ENCODE results near the gene ERN2. TPM values are rescaled to one million over a fixed set of nuclear protein-coding genes. Genes with fewer than 3 reads are reported as not detected.

The ERN2 gene
- total RNA-seq, 2 experiments from 2014 or later = not detected

DNA sequence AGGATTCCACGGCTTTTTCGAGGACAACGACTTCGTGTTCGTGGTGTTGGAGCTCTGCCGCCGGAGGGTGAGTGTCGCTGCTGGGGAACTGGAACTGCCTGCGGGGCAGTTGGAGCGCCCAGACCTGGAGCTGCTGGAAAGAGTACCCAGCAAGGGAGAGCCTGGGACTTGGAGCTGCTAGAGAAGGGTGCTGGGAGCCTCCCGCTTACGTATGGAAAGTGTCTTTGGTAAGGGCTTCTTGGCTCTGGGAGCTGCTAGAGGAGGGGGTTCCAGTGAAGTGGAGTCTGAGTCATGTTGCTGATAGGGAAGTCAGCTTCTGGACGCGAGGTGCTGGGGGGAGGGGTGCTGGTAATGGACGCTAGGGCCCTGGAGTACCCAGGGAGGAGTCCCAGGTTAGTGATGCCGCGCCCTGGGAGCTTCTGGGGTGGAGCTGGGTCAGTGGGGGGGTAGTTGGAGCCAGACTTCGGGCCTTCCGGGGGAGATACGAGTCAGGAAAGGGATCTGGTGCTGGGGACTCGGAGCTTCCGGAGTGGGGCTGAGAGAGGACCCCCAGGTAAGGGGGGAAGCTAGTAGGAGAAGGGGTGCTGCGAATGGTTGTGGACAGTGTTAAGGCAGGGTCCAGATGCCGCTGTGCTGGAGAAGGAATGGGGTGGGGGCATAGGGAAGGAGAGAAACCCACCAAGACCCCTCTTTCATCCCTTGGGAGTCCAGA is 33.6 kb downstream of the ERN2 start:
- Mint-ChIP-seq H3K4me1 (ENCODE audit: low read depth) (peaks cover 12% of the 10 kb centered on the region), H3K27me3 (no peaks in the 10 kb centered on the region), H3K36me3 (ENCODE audit: low read depth) (peaks cover 44% of the 10 kb centered on the region), H3K9me3 (no peaks in the 10 kb centered on the region), H3K27ac (peak overlapping the region; percentile 57), H3K4me3 (peak overlapping the region; percentile 93)
- TF ChIP-seq, protein P1, sequence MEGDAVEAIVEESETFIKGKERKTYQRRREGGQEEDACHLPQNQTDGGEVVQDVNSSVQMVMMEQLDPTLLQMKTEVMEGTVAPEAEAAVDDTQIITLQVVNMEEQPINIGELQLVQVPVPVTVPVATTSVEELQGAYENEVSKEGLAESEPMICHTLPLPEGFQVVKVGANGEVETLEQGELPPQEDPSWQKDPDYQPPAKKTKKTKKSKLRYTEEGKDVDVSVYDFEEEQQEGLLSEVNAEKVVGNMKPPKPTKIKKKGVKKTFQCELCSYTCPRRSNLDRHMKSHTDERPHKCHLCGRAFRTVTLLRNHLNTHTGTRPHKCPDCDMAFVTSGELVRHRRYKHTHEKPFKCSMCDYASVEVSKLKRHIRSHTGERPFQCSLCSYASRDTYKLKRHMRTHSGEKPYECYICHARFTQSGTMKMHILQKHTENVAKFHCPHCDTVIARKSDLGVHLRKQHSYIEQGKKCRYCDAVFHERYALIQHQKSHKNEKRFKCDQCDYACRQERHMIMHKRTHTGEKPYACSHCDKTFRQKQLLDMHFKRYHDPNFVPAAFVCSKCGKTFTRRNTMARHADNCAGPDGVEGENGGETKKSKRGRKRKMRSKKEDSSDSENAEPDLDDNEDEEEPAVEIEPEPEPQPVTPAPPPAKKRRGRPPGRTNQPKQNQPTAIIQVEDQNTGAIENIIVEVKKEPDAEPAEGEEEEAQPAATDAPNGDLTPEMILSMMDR (IDR thresholded peaks at IDR 0.05) = no peak
- intact Hi-C loops (cut with micrococcal nuclease) = no loop called here
- DNase-seq (peak; percentile 46), ATAC-seq (no peak)
- POLR2A ChIA-PET = interaction anchor here (0.6 to 4.1 kb wide), 7 partner anchors 10 to 704 kb away, joined by 3 to 19 read pairs (median 5); partner anchors contain the start of genes DCTN5, NDUFAB1 and PALB2
- CTCF ChIA-PET = interaction anchor here (0.8 to 1.2 kb wide), 3 partner anchors 10 to 802 kb away, joined by 3 to 6 read pairs (median 3); partner anchors contain the start of gene NDUFAB1

DNA sequence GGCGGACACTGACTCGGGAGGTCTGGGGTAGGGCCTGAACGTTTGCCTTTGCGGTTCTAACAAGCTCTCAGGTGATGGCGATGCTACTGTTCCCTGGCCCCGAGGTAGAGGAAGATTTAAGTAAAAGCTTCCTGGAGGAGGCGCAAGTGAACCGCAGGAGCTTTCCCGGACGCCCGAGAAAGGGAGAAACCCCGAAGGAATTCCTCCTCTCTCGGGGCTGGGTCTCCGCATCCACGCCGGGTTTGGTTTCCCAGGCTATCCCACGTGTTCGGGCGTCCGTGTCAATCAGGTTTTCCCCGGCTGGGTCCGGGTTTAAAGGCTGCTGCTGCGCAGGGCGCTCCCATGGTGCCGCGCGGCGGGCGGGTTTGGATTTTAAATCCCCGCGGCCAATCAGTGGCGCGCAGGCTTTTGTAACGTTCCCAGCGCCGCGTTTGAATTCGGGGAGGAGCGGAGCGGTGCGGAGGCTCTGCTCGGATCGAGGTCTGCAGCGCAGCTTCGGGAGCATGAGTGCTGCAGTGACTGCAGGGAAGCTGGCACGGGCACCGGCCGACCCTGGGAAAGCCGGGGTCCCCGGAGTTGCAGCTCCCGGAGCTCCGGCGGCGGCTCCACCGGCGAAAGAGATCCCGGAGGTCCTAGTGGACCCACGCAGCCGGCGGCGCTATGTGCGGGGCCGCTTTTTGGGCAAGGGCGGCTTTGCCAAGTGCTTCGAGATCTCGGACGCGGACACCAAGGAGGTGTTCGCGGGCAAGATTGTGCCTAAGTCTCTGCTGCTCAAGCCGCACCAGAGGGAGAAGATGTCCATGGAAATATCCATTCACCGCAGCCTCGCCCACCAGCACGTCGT is 34.4 kb downstream of the ERN2 start, which contains the start of gene PLK1:
PLK1 (plus strand) TSS at position 460 of the 844 bp plus-strand sequence; CDS start at position 504, 44 bp downstream.
- Mint-ChIP-seq H3K4me1 (ENCODE audit: low read depth) (peaks cover 12% of the 10 kb centered on the region), H3K27me3 (no peaks in the 10 kb centered on the region), H3K27ac (peak within 1 kb of the TSS; percentile 63), H3K9me3 (no peaks in the 10 kb centered on the region), H3K36me3 (ENCODE audit: low read depth) (peaks cover 40% of the 10 kb centered on the region), H3K4me3 (peak within 1 kb of the TSS; percentile 93)
- CTCF ChIA-PET = interaction anchor here (0.8 to 1.6 kb wide), 3 partner anchors 82 to 803 kb away, joined by 3 to 6 read pairs (median 5); partner anchors contain the start of gene NDUFAB1
- ATAC-seq (peak; percentile 98), DNase-seq (peak; percentile 92)
- intact Hi-C loops (cut with micrococcal nuclease) = no loop called here
- POLR2A ChIA-PET = interaction anchor here (0.6 to 4.1 kb wide), 9 partner anchors 9 to 525 kb away, joined by 3 to 19 read pairs (median 4); partner anchors contain the start of genes DCTN5, NDUFAB1 and PALB2
- TF ChIP-seq, protein P1 (IDR thresholded peaks at IDR 0.05) = no peak

DNA sequence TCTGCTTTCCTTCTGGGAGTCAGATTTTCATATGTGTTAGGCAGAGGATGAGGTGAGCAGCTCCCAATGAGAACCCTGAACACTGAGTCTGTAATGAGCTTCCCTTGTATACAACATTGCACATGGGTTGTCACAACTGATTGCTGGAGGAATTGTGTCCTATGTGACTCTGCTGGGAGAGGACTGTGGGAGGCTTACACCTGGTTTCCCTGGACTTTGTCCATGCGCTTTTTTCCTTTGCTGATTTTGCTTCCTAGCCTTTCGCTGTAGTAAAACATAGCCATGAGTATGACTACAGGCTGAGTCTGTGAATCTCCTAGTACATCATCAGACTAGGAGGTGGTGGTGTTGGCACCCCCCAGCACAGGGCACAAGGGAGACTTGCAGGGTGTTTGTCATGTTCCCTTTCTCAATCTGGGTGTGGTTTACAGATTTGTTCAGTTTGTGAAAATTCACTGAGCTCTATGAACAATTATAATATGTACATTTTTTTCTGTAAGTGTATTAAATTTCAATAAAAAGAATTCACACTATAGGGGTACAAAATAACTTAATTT is 36.0 kb downstream of the ERN2 start:
- peaks cover 35% of the 10 kb centered on the region for H3K36me3 Mint-ChIP-seq (ENCODE audit: low read depth)
- H3K9me3 Mint-ChIP-seq = no peaks in the 10 kb centered on the region
- no peak overlapping the region for H3K4me3 Mint-ChIP-seq
- no peak for ATAC-seq
- no peaks in the 10 kb centered on the region for H3K27me3 Mint-ChIP-seq
- no peak for DNase-seq
- TF ChIP-seq, protein P1 (IDR thresholded peaks at IDR 0.05) = no peak
- CTCF ChIA-PET = interaction anchor here (1.4 to 1.7 kb wide), 3 partner anchors 33 to 81 kb away, joined by 4 to 5 read pairs (median 5); partner anchors contain the start of gene NDUFAB1
- POLR2A ChIA-PET = interaction anchor here (0.9 to 3.7 kb wide), 3 partner anchors 7 to 119 kb away, joined by 3 to 19 read pairs (median 4); no protein-coding TSS in a partner anchor
- H3K4me1 Mint-ChIP-seq (ENCODE audit: low read depth) = peaks cover 12% of the 10 kb centered on the region
- H3K27ac Mint-ChIP-seq = no peak overlapping the region
- intact Hi-C loops (cut with micrococcal nuclease) = no loop called here

DNA sequence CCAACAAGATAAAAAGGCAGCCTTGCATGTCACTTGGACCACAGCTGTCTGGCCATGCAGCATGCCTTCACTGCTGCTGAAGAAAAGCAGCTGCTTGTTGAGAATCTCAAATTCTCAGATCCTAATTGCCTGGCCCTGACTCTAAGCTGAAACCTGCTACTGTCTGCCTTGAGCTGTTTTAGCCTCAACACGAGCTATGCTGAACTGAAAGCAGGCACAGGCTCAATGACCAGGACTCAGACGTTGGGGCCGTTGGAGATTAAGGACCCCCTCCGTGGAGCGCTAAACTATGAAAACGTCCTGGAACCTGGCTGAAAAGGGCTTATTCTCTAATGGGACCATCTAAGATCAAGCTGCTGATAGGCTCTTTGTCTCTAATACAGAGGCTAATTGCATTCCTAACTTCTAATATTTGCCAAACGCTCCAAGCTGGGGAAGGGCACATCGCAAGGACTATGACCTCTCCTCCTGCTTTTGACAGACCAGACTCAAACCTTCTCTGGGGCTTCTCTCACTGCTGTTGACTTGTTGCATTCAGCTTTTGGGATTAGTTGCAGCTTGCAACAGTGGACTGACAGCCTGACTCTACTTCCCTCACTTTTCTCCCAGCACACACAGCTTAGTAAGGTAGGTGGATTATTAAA is 38.9 kb downstream of the ERN2 start:
- ATAC-seq = no peak
- Mint-ChIP-seq H3K27ac (no peak overlapping the region), H3K4me3 (no peak overlapping the region), H3K27me3 (no peaks in the 10 kb centered on the region), H3K4me1 (ENCODE audit: low read depth) (peaks cover 20% of the 10 kb centered on the region), H3K36me3 (ENCODE audit: low read depth) (peaks cover 29% of the 10 kb centered on the region), H3K9me3 (no peaks in the 10 kb centered on the region)
- TF ChIP-seq, protein P1 (IDR thresholded peaks at IDR 0.05) = no peak
- no peak for DNase-seq
- intact Hi-C loops (cut with micrococcal nuclease) = no loop called here
- ChIA-PET POLR2A (no interaction called here), CTCF (no interaction called here)
